Progenitor cell of endocrine pancreas (in vitro differentiated cells): ENCODE data around the gene SKOR1. TPM values are rescaled to one million over a fixed set of nuclear protein-coding genes. Genes with fewer than 3 reads are reported as not detected.
A peak's percentile ranks its signal among the peaks of the same experiment; 100 is the strongest.

Experiments
- DNase-seq: peaks from one replicate; pipeline ENCODE4 v3.0.0; 2021; ENCODE audit warnings: low spot score; ENCODE audit not compliant: unreplicated experiment
- H3K27ac Mint-ChIP-seq: 2 replicates; pipeline ENCODE4 v1.8.0; 2021; ENCODE audit warnings: mild to moderate bottlenecking, moderate library complexity, mixed read lengths
- H3K27me3 Mint-ChIP-seq: 2 replicates; pipeline ENCODE4 v1.8.0; 2021; ENCODE audit warnings: mixed read lengths
- H3K36me3 Mint-ChIP-seq: 2 replicates; pipeline ENCODE4 v1.8.0; 2022; ENCODE audit warnings: mixed read lengths; ENCODE audit not compliant: insufficient read depth
- H3K4me1 Mint-ChIP-seq: 2 replicates; pipeline ENCODE4 v1.8.0; 2021; ENCODE audit warnings: low read depth, mixed read lengths
- H3K4me3 Mint-ChIP-seq: 2 replicates; pipeline ENCODE4 v1.8.0; 2021; ENCODE audit warnings: low read depth, mild to moderate bottlenecking, moderate library complexity, mixed read lengths
- H3K9me3 Mint-ChIP-seq: 2 replicates; pipeline ENCODE4 v1.8.0; 2021; ENCODE audit warnings: low read depth, mixed read lengths
- total RNA-seq: library from RNA; stranded (reverse); gene quantifications from 2 replicates; pipeline ENCODE4 v1.2.1, GENCODE V29; 2021
- TF ChIP-seq, protein P1 (sequence below): fragments of 200-600 bp; sonication (generic); IDR thresholded peaks from one replicate; pipeline ENCODE4 v1.5.0; 2021; ENCODE audit warnings: antibody characterized with exemption, mild to moderate bottlenecking; ENCODE audit not compliant: unreplicated experiment

SKOR1 gene
- total RNA-seq, 1 donor from 2014 or later: 0.60 TPM

DNA sequence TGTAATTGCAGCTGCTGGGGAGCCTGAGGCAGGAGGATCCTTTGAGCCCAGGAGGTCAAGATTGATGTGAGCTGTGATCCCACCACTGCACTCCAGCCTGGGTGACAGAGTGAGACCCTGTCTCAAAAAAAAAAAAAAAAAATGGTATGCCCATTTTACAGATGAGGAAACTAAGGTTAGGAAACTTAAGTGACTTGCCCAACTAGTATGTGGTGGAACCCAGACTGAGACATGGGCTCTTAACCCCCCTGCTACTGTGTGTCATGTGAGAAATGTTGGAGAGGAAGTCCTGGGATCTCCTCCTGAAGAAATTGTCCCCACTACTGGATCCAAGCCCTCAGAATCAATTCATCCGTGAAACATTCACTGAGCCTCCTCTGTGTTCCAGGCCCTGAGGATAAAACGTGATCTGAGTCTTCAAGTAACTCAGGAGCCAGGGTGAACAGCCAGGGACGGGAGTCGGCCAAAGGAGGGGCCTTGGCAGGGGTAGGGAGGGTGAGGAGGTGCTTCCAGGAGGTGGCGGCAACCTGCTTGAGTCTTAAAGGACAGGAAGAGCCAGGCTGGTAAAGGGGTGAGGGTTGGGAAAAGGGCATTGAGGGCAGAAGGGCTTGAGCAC is 34.1 kb downstream of the SKOR1 start:
- H3K27ac Mint-ChIP-seq: no peak overlapping the region
- H3K27me3 Mint-ChIP-seq: peaks cover 10% of the 10 kb centered on the region

DNA sequence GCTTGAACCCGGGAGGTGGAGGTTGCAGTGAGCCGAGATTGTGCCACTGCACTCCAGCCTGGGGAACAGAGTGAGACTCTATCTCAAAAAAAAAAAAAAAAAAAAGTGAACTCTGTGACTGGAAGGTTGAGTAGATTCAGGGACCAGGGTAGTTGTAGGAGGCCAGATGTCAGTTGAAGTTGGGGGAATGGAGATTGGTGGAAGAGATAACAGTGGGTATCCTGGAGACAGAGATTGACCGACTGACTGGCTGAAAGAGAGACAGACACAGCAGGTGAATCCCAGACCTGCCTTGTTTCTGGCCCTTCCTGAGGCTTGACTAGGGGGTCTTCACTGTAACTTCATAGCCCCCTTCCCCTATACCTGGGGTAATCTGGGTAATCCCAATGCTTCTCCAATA is 36.7 kb downstream of the SKOR1 start:
- peaks cover 2% of the 10 kb centered on the region for H3K4me1 Mint-ChIP-seq
- H3K4me3 Mint-ChIP-seq: no peak overlapping the region
- no peaks in the 10 kb centered on the region for H3K9me3 Mint-ChIP-seq

More for the DNA sequence above, 34.1 kb downstream of the SKOR1 start:
- H3K9me3 Mint-ChIP-seq: no peaks in the 10 kb centered on the region
- TF ChIP-seq, protein P1, sequence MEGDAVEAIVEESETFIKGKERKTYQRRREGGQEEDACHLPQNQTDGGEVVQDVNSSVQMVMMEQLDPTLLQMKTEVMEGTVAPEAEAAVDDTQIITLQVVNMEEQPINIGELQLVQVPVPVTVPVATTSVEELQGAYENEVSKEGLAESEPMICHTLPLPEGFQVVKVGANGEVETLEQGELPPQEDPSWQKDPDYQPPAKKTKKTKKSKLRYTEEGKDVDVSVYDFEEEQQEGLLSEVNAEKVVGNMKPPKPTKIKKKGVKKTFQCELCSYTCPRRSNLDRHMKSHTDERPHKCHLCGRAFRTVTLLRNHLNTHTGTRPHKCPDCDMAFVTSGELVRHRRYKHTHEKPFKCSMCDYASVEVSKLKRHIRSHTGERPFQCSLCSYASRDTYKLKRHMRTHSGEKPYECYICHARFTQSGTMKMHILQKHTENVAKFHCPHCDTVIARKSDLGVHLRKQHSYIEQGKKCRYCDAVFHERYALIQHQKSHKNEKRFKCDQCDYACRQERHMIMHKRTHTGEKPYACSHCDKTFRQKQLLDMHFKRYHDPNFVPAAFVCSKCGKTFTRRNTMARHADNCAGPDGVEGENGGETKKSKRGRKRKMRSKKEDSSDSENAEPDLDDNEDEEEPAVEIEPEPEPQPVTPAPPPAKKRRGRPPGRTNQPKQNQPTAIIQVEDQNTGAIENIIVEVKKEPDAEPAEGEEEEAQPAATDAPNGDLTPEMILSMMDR: no peak
- H3K36me3 Mint-ChIP-seq: no peaks in the 10 kb centered on the region
- H3K4me1 Mint-ChIP-seq: peaks cover 7% of the 10 kb centered on the region
- no peak overlapping the region for H3K4me3 Mint-ChIP-seq
- no peak for DNase-seq

DNA sequence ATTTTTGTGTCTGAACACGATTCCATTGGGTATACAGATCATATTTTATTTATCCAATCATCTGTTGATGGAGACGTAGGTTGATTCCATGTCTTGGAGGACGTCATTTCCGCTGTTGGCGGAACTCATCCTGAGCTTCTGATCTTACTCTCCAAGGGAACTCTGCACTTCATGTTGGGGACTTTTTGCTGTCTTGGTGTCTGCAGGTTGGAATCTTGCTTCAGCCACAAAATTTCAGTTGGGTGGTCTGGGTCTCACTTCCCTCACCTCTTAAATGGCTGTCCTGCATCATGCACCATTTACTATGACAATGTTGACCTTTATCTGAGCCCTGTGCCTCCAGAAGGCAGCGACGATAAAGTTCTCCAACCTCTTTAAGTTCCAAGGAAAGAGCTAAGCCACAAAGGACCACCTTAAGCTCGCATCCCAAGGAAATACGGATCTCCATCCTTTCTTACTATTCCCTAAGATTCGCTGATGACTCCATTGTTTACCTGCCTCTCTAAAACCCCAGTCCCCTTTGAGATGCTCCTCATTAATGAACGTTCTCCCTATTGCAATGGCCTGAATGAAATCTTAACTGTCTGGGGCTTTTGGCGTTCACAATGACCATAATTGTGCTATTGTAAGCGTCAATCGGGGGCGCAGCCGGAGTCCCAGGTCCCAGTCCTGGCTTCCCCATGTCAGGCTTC is 37.6 kb downstream of the SKOR1 start:
- DNase-seq: no peak
- peaks cover 2% of the 10 kb centered on the region for H3K4me1 Mint-ChIP-seq
- no peak overlapping the region for H3K4me3 Mint-ChIP-seq
- H3K27ac Mint-ChIP-seq: no peak overlapping the region
- peaks cover 10% of the 10 kb centered on the region for H3K27me3 Mint-ChIP-seq
- H3K36me3 Mint-ChIP-seq: no peaks in the 10 kb centered on the region
- TF ChIP-seq, protein P1: no peak
- H3K9me3 Mint-ChIP-seq: no peaks in the 10 kb centered on the region

More for the DNA sequence above, 36.7 kb downstream of the SKOR1 start:
- DNase-seq: no peak
- TF ChIP-seq, protein P1: no peak
- Mint-ChIP-seq H3K27ac (no peak overlapping the region), H3K27me3 (peaks cover 10% of the 10 kb centered on the region), H3K36me3 (no peaks in the 10 kb centered on the region)

DNA sequence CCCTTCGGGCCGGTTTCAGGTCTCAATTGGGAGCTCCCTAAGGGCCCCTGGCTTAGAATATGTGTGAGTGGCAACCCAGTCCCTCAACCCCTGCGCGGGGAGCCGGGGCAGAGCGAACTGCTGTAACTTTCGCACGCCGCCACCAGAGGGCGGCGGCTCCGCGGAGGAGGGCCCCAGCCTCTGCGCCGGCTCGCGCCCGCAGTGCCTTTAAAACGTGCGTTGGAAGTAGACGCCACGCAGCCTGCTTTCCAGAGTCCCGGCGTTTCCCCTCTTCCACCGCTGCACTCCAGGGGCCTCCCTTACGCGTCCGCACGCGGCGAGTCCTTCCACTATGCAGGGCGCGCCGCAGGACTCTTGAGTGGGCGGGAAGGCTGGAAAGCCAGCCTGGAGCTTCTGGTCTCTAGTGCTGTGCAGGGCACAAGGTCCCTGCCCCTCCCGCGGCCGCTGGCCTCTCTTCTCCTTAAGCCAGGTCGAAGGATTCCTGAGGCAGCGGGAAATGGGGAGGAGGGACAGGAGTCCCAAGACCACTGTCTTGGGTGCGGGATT is 38.2 kb downstream of the SKOR1 start:
- no peaks in the 10 kb centered on the region for H3K9me3 Mint-ChIP-seq
- H3K27ac Mint-ChIP-seq: no peak overlapping the region
- H3K4me3 Mint-ChIP-seq: peak overlapping the region; percentile 68
- peak; percentile 73 for DNase-seq
- H3K27me3 Mint-ChIP-seq: peaks cover 10% of the 10 kb centered on the region
- TF ChIP-seq, protein P1: peak; percentile 97
- H3K36me3 Mint-ChIP-seq: no peaks in the 10 kb centered on the region
- peaks cover 2% of the 10 kb centered on the region for H3K4me1 Mint-ChIP-seq

DNA sequence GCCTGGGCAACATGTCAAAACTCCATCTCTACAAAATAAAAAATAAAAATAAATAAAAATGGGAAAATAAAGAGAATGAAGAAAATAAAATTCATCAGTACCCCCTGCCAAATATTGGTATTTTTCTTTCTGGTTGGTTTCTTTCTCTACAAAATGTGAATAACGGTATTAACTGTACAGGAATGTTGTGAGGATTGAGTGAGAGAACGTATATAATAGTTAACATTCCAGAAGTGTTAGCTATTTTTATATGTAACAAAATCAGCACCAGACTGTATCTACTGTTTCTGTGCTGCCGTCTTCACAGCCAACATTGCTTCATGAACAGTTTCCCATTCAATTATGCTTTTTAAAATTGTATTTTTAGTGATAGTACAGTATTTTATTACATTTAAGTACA is 40.0 kb downstream of the SKOR1 start:
- TF ChIP-seq, protein P1: no peak
- peaks cover 2% of the 10 kb centered on the region for H3K4me1 Mint-ChIP-seq
- no peak for DNase-seq
- H3K4me3 Mint-ChIP-seq: no peak overlapping the region
- no peak overlapping the region for H3K27ac Mint-ChIP-seq
- H3K9me3 Mint-ChIP-seq: no peaks in the 10 kb centered on the region
- H3K27me3 Mint-ChIP-seq: peaks cover 10% of the 10 kb centered on the region
- H3K36me3 Mint-ChIP-seq: peaks cover 3% of the 10 kb centered on the region
